Activated T-cell treated with anti-CD3 and anti-CD28 coated beads, Interleukin-2, amount 50 U/mL, for 72 hours (primary cell): ENCODE results near the gene SLC7A7. TPM values are rescaled to one million over a fixed set of nuclear protein-coding genes. Genes with fewer than 3 reads are reported as not detected.
"Not testable (repeated sequence)": the region's sequence is repeated elsewhere in the genome, so short reads cannot be mapped to it uniquely, and the experiment has no call there.

Experiments
- ATAC-seq, 2 donors: fragments of 150-1000 bp; cut with Tn5 transposase; replicated peaks in 1 of 2; 2 replicates each; pipeline ENCODE4 v1.10.0; 2021; ENCODE audit warnings: moderate library complexity in 2 of 2, mild to moderate bottlenecking in 1 of 2
- DNase-seq, 2 donors: peaks; one replicate each; pipeline ENCODE4 v3.0.0; 2021 to 2022; ENCODE audit warnings: mixed read lengths in 1 of 2
- H3K27ac Mint-ChIP-seq: one replicate; pipeline ENCODE4 v1.8.0; 2022; ENCODE audit warnings: mild to moderate bottlenecking, moderate library complexity, mixed read lengths
- H3K27me3 Mint-ChIP-seq: one replicate; pipeline ENCODE4 v1.8.0; 2022; ENCODE audit warnings: low read depth, mixed read lengths
- H3K36me3 Mint-ChIP-seq, 2 donors: one replicate each; pipeline ENCODE4 v1.8.0; 2022; ENCODE audit warnings: mixed read lengths in 2 of 2, mild to moderate bottlenecking in 1 of 2; ENCODE audit not compliant: insufficient read depth in 2 of 2
- H3K4me1 Mint-ChIP-seq: one replicate; pipeline ENCODE4 v1.8.0; 2022; ENCODE audit warnings: low read depth, mixed read lengths
- H3K4me3 Mint-ChIP-seq, 2 donors: one replicate each; pipeline ENCODE4 v1.8.0; 2022; ENCODE audit warnings: mild to moderate bottlenecking in 2 of 2, mixed read lengths in 2 of 2, moderate library complexity in 2 of 2
- H3K9me3 Mint-ChIP-seq, 2 donors: one replicate each; pipeline ENCODE4 v1.8.0; 2022; ENCODE audit warnings: mixed read lengths in 2 of 2
- total RNA-seq, 2 donors: library from RNA; stranded (reverse); gene quantifications; one replicate each; pipeline ENCODE4 v1.2.3, GENCODE V29; 2022

The SLC7A7 gene
- total RNA-seq, 2 donors from 2014 or later, result 0.21 to 1.5 TPM

GRCh38 chr14:22821193-22822015 lies 6.2 kb upstream of the SLC7A7 start:
- no peak for ATAC-seq
- peaks cover 40% of the 10 kb centered on the region for H3K4me1 Mint-ChIP-seq
- H3K9me3 Mint-ChIP-seq, result no peaks in the 10 kb centered on the region
- no peaks in the 10 kb centered on the region for H3K36me3 Mint-ChIP-seq
- H3K27ac Mint-ChIP-seq, result no peak overlapping the region
- H3K4me3 Mint-ChIP-seq, result peak overlapping the region; percentile 27 to 31
- DNase-seq, result no peak
- no peaks in the 10 kb centered on the region for H3K27me3 Mint-ChIP-seq

GRCh38 chr14:22820731-22821130 lies 5.5 kb upstream of the SLC7A7 start:
- Mint-ChIP-seq H3K9me3 (no peaks in the 10 kb centered on the region), H3K27me3 (no peaks in the 10 kb centered on the region), H3K36me3 (no peaks in the 10 kb centered on the region), H3K27ac (no peak overlapping the region), H3K4me1 (peaks cover 45% of the 10 kb centered on the region), H3K4me3 (no peak overlapping the region)
- DNase-seq (no peak), ATAC-seq (no peak)

GRCh38 chr14:22819151-22819988 lies 4.1 kb upstream of the SLC7A7 start:
- Mint-ChIP-seq H3K4me3 (peak overlapping the region in 1 of 2 donors; percentile 28), H3K9me3 (no peaks in the 10 kb centered on the region), H3K27ac (no peak overlapping the region), H3K27me3 (no peaks in the 10 kb centered on the region), H3K36me3 (no peaks in the 10 kb centered on the region), H3K4me1 (peaks cover 43% of the 10 kb centered on the region)
- no peak for DNase-seq
- ATAC-seq, result peak; percentile 46 to 57

GRCh38 chr14:22814373-22814772 lies 862 bp downstream of the SLC7A7 start:
- Mint-ChIP-seq H3K27ac (no peak overlapping the region), H3K9me3 (no peaks in the 10 kb centered on the region), H3K36me3 (no peaks in the 10 kb centered on the region), H3K27me3 (no peaks in the 10 kb centered on the region), H3K4me3 (no peak overlapping the region), H3K4me1 (peaks cover 27% of the 10 kb centered on the region)
- DNase-seq (no peak), ATAC-seq (no peak)

GRCh38 chr14:22813145-22813544 lies 2.1 kb downstream of the SLC7A7 start:
- DNase-seq, result no peak
- Mint-ChIP-seq H3K36me3 (no peaks in the 10 kb centered on the region), H3K9me3 (no peaks in the 10 kb centered on the region), H3K27ac (no peak overlapping the region), H3K4me1 (peaks cover 21% of the 10 kb centered on the region), H3K27me3 (no peaks in the 10 kb centered on the region), H3K4me3 (no peak overlapping the region)
- no peak for ATAC-seq

GRCh38 chr14:22812744-22813143 lies 2.5 kb downstream of the SLC7A7 start:
- Mint-ChIP-seq H3K4me1 (peaks cover 18% of the 10 kb centered on the region), H3K36me3 (no peaks in the 10 kb centered on the region), H3K4me3 (no peak overlapping the region), H3K27me3 (no peaks in the 10 kb centered on the region), H3K27ac (no peak overlapping the region), H3K9me3 (no peaks in the 10 kb centered on the region)
- no peak for ATAC-seq
- no peak for DNase-seq

- DNase-seq (no peak), ATAC-seq (no peak)
- Mint-ChIP-seq H3K36me3 (no peaks in the 10 kb centered on the region), H3K27me3 (no peaks in the 10 kb centered on the region), H3K27ac (no peak overlapping the region), H3K4me3 (no peak overlapping the region), H3K4me1 (peaks cover 16% of the 10 kb centered on the region), H3K9me3 (no peaks in the 10 kb centered on the region)
Measured at GRCh38 chr14:22811722-22812121, 3.5 kb downstream of the SLC7A7 start.

GRCh38 chr14:22808388-22809209 lies 6.6 kb downstream of the SLC7A7 start:
- Mint-ChIP-seq H3K27me3 (no peaks in the 10 kb centered on the region), H3K9me3 (no peaks in the 10 kb centered on the region), H3K36me3 (no peaks in the 10 kb centered on the region), H3K4me3 (no peak overlapping the region), H3K27ac (no peak overlapping the region), H3K4me1 (peaks cover 5% of the 10 kb centered on the region)
- ATAC-seq (no peak), DNase-seq (no peak)

GRCh38 chr14:22807432-22808087 lies 7.7 kb downstream of the SLC7A7 start:
- no peak overlapping the region for H3K27ac Mint-ChIP-seq
- no peak overlapping the region for H3K4me3 Mint-ChIP-seq
- no peaks in the 10 kb centered on the region for H3K36me3 Mint-ChIP-seq
- DNase-seq (no peak), ATAC-seq (no peak)
- H3K9me3 Mint-ChIP-seq, result no peaks in the 10 kb centered on the region
- H3K27me3 Mint-ChIP-seq, result peaks cover 6% of the 10 kb centered on the region
- peaks cover 5% of the 10 kb centered on the region for H3K4me1 Mint-ChIP-seq

- H3K4me3 Mint-ChIP-seq, ATAC-seq, H3K4me1 Mint-ChIP-seq, H3K27ac Mint-ChIP-seq, DNase-seq, H3K9me3 Mint-ChIP-seq, H3K36me3 Mint-ChIP-seq: not testable (repeated sequence)
- H3K27me3 Mint-ChIP-seq, result peaks cover 23% of the 10 kb centered on the region
Measured at GRCh38 chr14:22805235-22805634, 10.0 kb downstream of the SLC7A7 start.

- DNase-seq (no peak), ATAC-seq (no peak)
- H3K36me3 Mint-ChIP-seq, result no peaks in the 10 kb centered on the region
- no peaks in the 10 kb centered on the region for H3K4me1 Mint-ChIP-seq
- H3K9me3 Mint-ChIP-seq, result no peaks in the 10 kb centered on the region
- H3K27me3 Mint-ChIP-seq, result peaks cover 34% of the 10 kb centered on the region
- H3K27ac Mint-ChIP-seq, result no peak overlapping the region
- no peak overlapping the region for H3K4me3 Mint-ChIP-seq
Measured at GRCh38 chr14:22803687-22803974, 11.6 kb downstream of the SLC7A7 start.

GRCh38 chr14:22802860-22803686 lies 12.2 kb downstream of the SLC7A7 start:
- H3K27me3 Mint-ChIP-seq, result peaks cover 37% of the 10 kb centered on the region
- no peak overlapping the region for H3K27ac Mint-ChIP-seq
- DNase-seq (no peak), ATAC-seq (no peak)
- H3K9me3 Mint-ChIP-seq, result no peaks in the 10 kb centered on the region
- no peaks in the 10 kb centered on the region for H3K4me1 Mint-ChIP-seq
- H3K4me3 Mint-ChIP-seq, result no peak overlapping the region
- H3K36me3 Mint-ChIP-seq, result no peaks in the 10 kb centered on the region
